ENCODE measurements around the gene CHIC2.

CHIC2 gene

GRCh38 chr4:54077812-54078211 is 13.4 kb upstream of the CHIC2 start:
- no peak for DNase-seq (ENCODE audit: extremely low read depth, insufficient read length)
- no peaks in the 10 kb centered on the region for H3K36me3 ChIP-seq (ENCODE audit: control insufficient read depth, insufficient read depth, low read length)
- TF ChIP-seq CTCF (IDR thresholded peaks at IDR 0.05; ENCODE audit: insufficient read depth, low read length, poor library complexity, severe bottlenecking), result no peak
- no peak overlapping the region for H3K4me3 ChIP-seq (replicated peaks; ENCODE audit: low read depth, low read length)
- H3K27me3 ChIP-seq (replicated peaks; ENCODE audit: control insufficient read depth, insufficient read depth, low read length), result no peaks in the 10 kb centered on the region; the same call in 1 of the 2 replicates

GRCh38 chr4:54076673-54077072 is 12.3 kb upstream of the CHIC2 start:
- H3K36me3 ChIP-seq (ENCODE audit: control insufficient read depth, insufficient read depth, low read length), result no peaks in the 10 kb centered on the region
- TF ChIP-seq CTCF (IDR thresholded peaks at IDR 0.05; ENCODE audit: insufficient read depth, low read length, poor library complexity, severe bottlenecking), result no peak
- no peak overlapping the region for H3K4me3 ChIP-seq (replicated peaks; ENCODE audit: low read depth, low read length)
- DNase-seq (ENCODE audit: extremely low read depth, insufficient read length), result no peak
- H3K27me3 ChIP-seq (replicated peaks; ENCODE audit: control insufficient read depth, insufficient read depth, low read length), result no peaks in the 10 kb centered on the region; the same call in 1 of the 2 replicates

- DNase-seq (ENCODE audit: extremely low read depth, insufficient read length), result no peak
- H3K27me3 ChIP-seq (replicated peaks; ENCODE audit: control insufficient read depth, insufficient read depth, low read length), result no peaks in the 10 kb centered on the region; the same call in 1 of the 2 replicates
- no peak for TF ChIP-seq CTCF (IDR thresholded peaks at IDR 0.05; ENCODE audit: insufficient read depth, low read length, poor library complexity, severe bottlenecking)
- no peak overlapping the region for H3K4me3 ChIP-seq (replicated peaks; ENCODE audit: low read depth, low read length)
- H3K36me3 ChIP-seq (ENCODE audit: control insufficient read depth, insufficient read depth, low read length), result no peaks in the 10 kb centered on the region
These were observed 10.0 kb upstream of the CHIC2 start for GRCh38 chr4:54074381-54074780.

- no peak for TF ChIP-seq CTCF (IDR thresholded peaks at IDR 0.05; ENCODE audit: insufficient read depth, low read length, poor library complexity, severe bottlenecking)
- no peak for DNase-seq (ENCODE audit: extremely low read depth, insufficient read length)
- no peaks in the 10 kb centered on the region; the same call in 1 of the 2 replicates for H3K27me3 ChIP-seq (replicated peaks; ENCODE audit: control insufficient read depth, insufficient read depth, low read length)
These were observed 9.0 kb upstream of the CHIC2 start for GRCh38 chr4:54073271-54073880.

GRCh38 chr4:54067166-54067565 is 2.8 kb upstream of the CHIC2 start:
- Histone ChIP-seq H3K27me3 (replicated peaks; ENCODE audit: control insufficient read depth, insufficient read depth, low read length) (no peaks in the 10 kb centered on the region; the same call in 1 of the 2 replicates), H3K36me3 (ENCODE audit: control insufficient read depth, insufficient read depth, low read length) (no peaks in the 10 kb centered on the region), H3K4me3 (replicated peaks; ENCODE audit: low read depth, low read length) (no peak overlapping the region)
- no peak for DNase-seq (ENCODE audit: extremely low read depth, insufficient read length)
- no peak for TF ChIP-seq CTCF (IDR thresholded peaks at IDR 0.05; ENCODE audit: insufficient read depth, low read length, poor library complexity, severe bottlenecking)

More at GRCh38 chr4:54073271-54073880, 9.0 kb upstream of the CHIC2 start:
- Histone ChIP-seq H3K36me3 (ENCODE audit: control insufficient read depth, insufficient read depth, low read length) (no peaks in the 10 kb centered on the region), H3K4me3 (replicated peaks; ENCODE audit: low read depth, low read length) (no peak overlapping the region)
